Neural progenitor cell (in vitro differentiated cells): ENCODE results near the gene LKAAEAR1. TPM values are rescaled to one million over a fixed set of nuclear protein-coding genes. Genes with fewer than 3 reads are reported as not detected.
"Not testable (repeated sequence)": the region's sequence is repeated elsewhere in the genome, so short reads cannot be mapped to it uniquely, and the experiment has no call there.

Experiments used
- DNase-seq: peaks from one replicate; pipeline ENCODE4 v3.0.0-alpha.2; 2016; ENCODE audit warnings: low spot score
- H2AFZ ChIP-seq: fragments of 200-600 bp; sonication (generic); replicated peaks from 2 replicates; pipeline ENCODE4 v1.6.1; 2016; ENCODE audit warnings: antibody characterized with exemption
- H3F3A ChIP-seq: fragments of 200-600 bp; sonication (generic); 2 replicates; pipeline ENCODE4 v1.6.1; 2016; ENCODE audit warnings: antibody characterized with exemption, low read depth
- H3K27ac ChIP-seq: fragments of 200-600 bp; sonication (generic); 2 replicates; pipeline ENCODE4 v1.5.1; 2016; ENCODE audit warnings: mild to moderate bottlenecking
- H3K27me3 ChIP-seq: fragments of 200-600 bp; sonication (generic); 2 replicates; pipeline ENCODE4 v1.6.1; 2016; ENCODE audit warnings: mild to moderate bottlenecking, moderate library complexity
- H3K36me3 ChIP-seq: fragments of 200-600 bp; sonication (generic); 2 replicates; pipeline ENCODE4 v1.5.1; 2016
- H3K4me1 ChIP-seq: fragments of 200-600 bp; sonication (generic); 2 replicates; pipeline ENCODE4 v1.6.1; 2016; ENCODE audit warnings: mixed run types
- H3K4me2 ChIP-seq: fragments of 200-600 bp; sonication (generic); 2 replicates; pipeline ENCODE4 v1.6.1; 2016
- H3K4me3 ChIP-seq: fragments of 200-600 bp; sonication (generic); 2 replicates; pipeline ENCODE4 v1.5.1; 2016
- H3K79me2 ChIP-seq: fragments of 200-600 bp; sonication (generic); 2 replicates; pipeline ENCODE4 v1.6.1; 2016; ENCODE audit warnings: low read depth
- H3K9ac ChIP-seq: fragments of 200-600 bp; sonication (generic); 2 replicates; pipeline ENCODE4 v1.6.1; 2016
- H3K9me3 ChIP-seq: fragments of 200-600 bp; sonication (generic); 2 replicates; pipeline ENCODE4 v1.5.1; 2016; ENCODE audit warnings: low read depth
- H4K20me1 ChIP-seq: fragments of 200-600 bp; sonication (generic); 2 replicates; pipeline ENCODE4 v1.6.1; 2016; ENCODE audit warnings: low read depth
- H3K27ac Mint-ChIP-seq: 3 replicates; pipeline ENCODE4 v1.8.0; 2021; ENCODE audit warnings: mixed read lengths
- H3K27me3 Mint-ChIP-seq: 2 replicates; pipeline ENCODE4 v1.8.0; 2022; ENCODE audit warnings: low read depth, mild to moderate bottlenecking, inconsistent platforms, moderate library complexity, mixed read lengths; ENCODE audit not compliant: insufficient read depth
- H3K36me3 Mint-ChIP-seq: 3 replicates; pipeline ENCODE4 v1.8.0; 2021; ENCODE audit warnings: mixed read lengths
- H3K4me1 Mint-ChIP-seq: 3 replicates; pipeline ENCODE4 v1.8.0; 2021; ENCODE audit warnings: mixed read lengths
- H3K4me3 Mint-ChIP-seq: 3 replicates; pipeline ENCODE4 v1.8.0; 2021; ENCODE audit warnings: mild to moderate bottlenecking, moderate library complexity, mixed read lengths
- H3K9me3 Mint-ChIP-seq: 3 replicates; pipeline ENCODE4 v1.8.0; 2020; ENCODE audit warnings: mixed read lengths
- EZH2 ChIP-seq: fragments of 200-600 bp; sonication (generic); IDR thresholded peaks from 2 replicates; pipeline ENCODE4 v1.6.1; 2017; ENCODE audit warnings: antibody characterized with exemption, mild to moderate bottlenecking, moderate library complexity
- EZH2phosphoT487 ChIP-seq: fragments of 200-600 bp; sonication (generic); IDR thresholded peaks from 2 replicates; pipeline ENCODE4 v1.6.1; 2017; ENCODE audit warnings: antibody characterized with exemption
- total RNA-seq: library from RNA; depleted of rRNA; stranded (reverse); fragments of >200 nt; gene quantifications from 2 replicates; pipeline ENCODE4 v1.2.3, GENCODE V29; 2015; ENCODE audit warnings: low replicate concordance
- TF ChIP-seq, protein P1 (sequence below): fragments of 200-600 bp; sonication (generic); IDR thresholded peaks from 2 replicates; pipeline ENCODE4 v1.5.1; 2017; ENCODE audit warnings: antibody characterized with exemption, mild to moderate bottlenecking

The LKAAEAR1 gene
- total RNA-seq, 1 donor from 2014 or later = not detected

DNA sequence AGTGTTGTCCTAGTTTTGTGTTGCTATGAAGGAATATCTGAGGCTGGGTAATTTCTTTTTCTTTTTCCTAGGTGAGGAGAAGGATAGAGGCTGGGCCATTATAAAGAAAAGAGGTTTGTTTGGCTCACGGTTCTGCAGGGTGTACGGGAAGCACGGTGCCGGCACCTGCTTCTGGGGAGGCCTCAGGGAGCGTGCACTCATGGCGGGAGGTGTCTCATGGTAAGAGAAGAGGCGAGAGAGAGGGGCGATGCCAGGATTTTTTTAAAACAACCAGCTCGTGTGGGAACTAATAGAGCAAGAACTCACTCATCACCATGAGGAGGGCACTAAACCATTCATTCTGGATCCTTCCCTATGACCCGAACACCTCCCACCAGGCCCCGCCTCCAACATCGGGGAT lies 37.4 kb upstream of the LKAAEAR1 start:
- H2AFZ ChIP-seq = no peak overlapping the region
- no peaks in the 10 kb centered on the region for H3K36me3 Mint-ChIP-seq
- H3F3A ChIP-seq = peaks cover 6% of the 10 kb centered on the region
- no peak for TF ChIP-seq EZH2phosphoT487
- no peak for TF ChIP-seq EZH2
- TF ChIP-seq, protein P1, sequence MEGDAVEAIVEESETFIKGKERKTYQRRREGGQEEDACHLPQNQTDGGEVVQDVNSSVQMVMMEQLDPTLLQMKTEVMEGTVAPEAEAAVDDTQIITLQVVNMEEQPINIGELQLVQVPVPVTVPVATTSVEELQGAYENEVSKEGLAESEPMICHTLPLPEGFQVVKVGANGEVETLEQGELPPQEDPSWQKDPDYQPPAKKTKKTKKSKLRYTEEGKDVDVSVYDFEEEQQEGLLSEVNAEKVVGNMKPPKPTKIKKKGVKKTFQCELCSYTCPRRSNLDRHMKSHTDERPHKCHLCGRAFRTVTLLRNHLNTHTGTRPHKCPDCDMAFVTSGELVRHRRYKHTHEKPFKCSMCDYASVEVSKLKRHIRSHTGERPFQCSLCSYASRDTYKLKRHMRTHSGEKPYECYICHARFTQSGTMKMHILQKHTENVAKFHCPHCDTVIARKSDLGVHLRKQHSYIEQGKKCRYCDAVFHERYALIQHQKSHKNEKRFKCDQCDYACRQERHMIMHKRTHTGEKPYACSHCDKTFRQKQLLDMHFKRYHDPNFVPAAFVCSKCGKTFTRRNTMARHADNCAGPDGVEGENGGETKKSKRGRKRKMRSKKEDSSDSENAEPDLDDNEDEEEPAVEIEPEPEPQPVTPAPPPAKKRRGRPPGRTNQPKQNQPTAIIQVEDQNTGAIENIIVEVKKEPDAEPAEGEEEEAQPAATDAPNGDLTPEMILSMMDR = no peak
- no peaks in the 10 kb centered on the region for H3K79me2 ChIP-seq
- H3K9me3 Mint-ChIP-seq = peaks cover 6% of the 10 kb centered on the region
- no peak for DNase-seq
- no peaks in the 10 kb centered on the region for H3K36me3 ChIP-seq
- no peak overlapping the region for H3K4me3 Mint-ChIP-seq
- no peak overlapping the region for H3K27ac Mint-ChIP-seq
- no peak overlapping the region for H3K27ac ChIP-seq
- H3K4me1 ChIP-seq = no peaks in the 10 kb centered on the region
- H3K9ac ChIP-seq = no peak overlapping the region
- no peaks in the 10 kb centered on the region for H3K9me3 ChIP-seq
- peaks cover 19% of the 10 kb centered on the region for H3K27me3 Mint-ChIP-seq
- H3K4me1 Mint-ChIP-seq = peaks cover 5% of the 10 kb centered on the region
- H3K27me3 ChIP-seq = peaks cover 32% of the 10 kb centered on the region
- no peak overlapping the region for H3K4me3 ChIP-seq
- no peaks in the 10 kb centered on the region for H4K20me1 ChIP-seq
- H3K4me2 ChIP-seq = no peak overlapping the region

DNA sequence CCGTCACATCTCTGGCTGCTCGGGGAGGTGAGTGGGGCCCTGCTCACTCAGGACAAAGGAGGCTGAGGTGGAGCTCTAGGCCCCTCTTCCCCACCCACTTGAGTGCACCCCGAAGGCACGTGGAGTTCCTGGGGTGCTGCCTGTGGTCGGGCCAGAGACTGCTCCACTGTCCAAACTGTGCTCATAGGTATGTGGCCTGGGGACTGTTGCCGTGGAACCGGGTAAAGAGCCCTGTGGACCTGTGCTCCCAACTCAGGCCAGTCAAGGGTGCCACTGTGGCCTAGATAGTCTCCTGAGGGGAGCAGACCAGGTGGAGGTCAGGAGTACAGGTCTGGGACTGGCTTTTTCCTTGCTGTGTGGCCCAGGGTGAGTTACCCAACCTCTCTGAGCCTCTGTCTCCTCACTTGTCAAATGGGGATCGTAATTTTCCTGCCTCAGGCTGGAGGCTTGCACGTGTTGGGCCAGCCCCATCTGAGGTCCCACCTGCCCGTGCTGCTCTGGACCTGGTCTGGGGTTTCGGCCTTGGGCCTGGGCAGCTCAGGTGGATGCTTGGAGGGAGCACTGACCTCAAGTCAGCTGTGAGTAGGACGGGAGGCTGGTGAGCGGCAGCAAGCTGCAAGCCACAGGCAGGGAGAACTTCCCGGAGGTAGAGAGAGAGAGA lies 35.6 kb upstream of the LKAAEAR1 start:
- Histone ChIP-seq H3K9ac (no peak overlapping the region), H4K20me1 (no peaks in the 10 kb centered on the region), H3K4me3 (no peak overlapping the region), H3K79me2 (no peaks in the 10 kb centered on the region), H3K9me3 (no peaks in the 10 kb centered on the region), H3K36me3 (no peaks in the 10 kb centered on the region), H2AFZ (no peak overlapping the region), H3K4me1 (no peaks in the 10 kb centered on the region), H3K4me2 (no peak overlapping the region), H3F3A (no peaks in the 10 kb centered on the region), H3K27ac (no peak overlapping the region), H3K27me3 (peaks cover 32% of the 10 kb centered on the region)
- H3K9me3 Mint-ChIP-seq = peaks cover 6% of the 10 kb centered on the region
- H3K4me1 Mint-ChIP-seq = peaks cover 5% of the 10 kb centered on the region
- TF ChIP-seq EZH2 (no peak), EZH2phosphoT487 (no peak)
- DNase-seq = no peak
- no peak overlapping the region for H3K27ac Mint-ChIP-seq
- H3K4me3 Mint-ChIP-seq = no peak overlapping the region
- no peaks in the 10 kb centered on the region for H3K36me3 Mint-ChIP-seq
- H3K27me3 Mint-ChIP-seq = peaks cover 23% of the 10 kb centered on the region

DNA sequence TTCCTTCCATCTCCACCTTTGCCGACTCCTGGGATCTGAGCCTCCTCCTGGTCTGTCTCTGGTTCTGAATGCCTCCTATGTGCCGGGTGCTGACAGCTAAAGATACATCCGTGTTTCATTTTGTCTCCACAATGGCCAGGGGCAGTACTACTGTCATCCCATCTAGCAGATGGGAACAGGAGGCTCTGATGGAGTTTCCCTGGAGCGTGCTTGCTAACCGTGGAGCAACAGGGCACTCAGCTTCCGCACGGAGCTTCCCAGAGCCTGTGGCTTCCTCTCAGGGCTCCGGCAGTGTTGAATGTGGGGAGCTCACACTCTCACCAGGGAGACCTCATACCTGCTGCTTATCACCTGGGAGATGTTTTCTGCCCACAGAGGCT lies 35.1 kb upstream of the LKAAEAR1 start:
- no peaks in the 10 kb centered on the region for H3K36me3 ChIP-seq
- H3K4me1 ChIP-seq = no peaks in the 10 kb centered on the region
- no peak overlapping the region for H3K4me3 ChIP-seq
- peaks cover 5% of the 10 kb centered on the region for H3K4me1 Mint-ChIP-seq
- no peak overlapping the region for H2AFZ ChIP-seq
- no peak overlapping the region for H3K4me3 Mint-ChIP-seq
- H3K4me2 ChIP-seq = no peak overlapping the region
- no peak overlapping the region for H3K27ac Mint-ChIP-seq
- DNase-seq = no peak
- H3K36me3 Mint-ChIP-seq = no peaks in the 10 kb centered on the region
- H3K9ac ChIP-seq = no peak overlapping the region
- no peaks in the 10 kb centered on the region for H3F3A ChIP-seq
- H3K9me3 Mint-ChIP-seq = peaks cover 2% of the 10 kb centered on the region
- H3K9me3 ChIP-seq = no peaks in the 10 kb centered on the region
- H3K27ac ChIP-seq = no peak overlapping the region
- H3K79me2 ChIP-seq = no peaks in the 10 kb centered on the region
- H4K20me1 ChIP-seq = no peaks in the 10 kb centered on the region
- peaks cover 22% of the 10 kb centered on the region for H3K27me3 Mint-ChIP-seq
- H3K27me3 ChIP-seq = peaks cover 32% of the 10 kb centered on the region
- TF ChIP-seq, protein P1 = no peak
- no peak for TF ChIP-seq EZH2
- TF ChIP-seq EZH2phosphoT487 = no peak

DNA sequence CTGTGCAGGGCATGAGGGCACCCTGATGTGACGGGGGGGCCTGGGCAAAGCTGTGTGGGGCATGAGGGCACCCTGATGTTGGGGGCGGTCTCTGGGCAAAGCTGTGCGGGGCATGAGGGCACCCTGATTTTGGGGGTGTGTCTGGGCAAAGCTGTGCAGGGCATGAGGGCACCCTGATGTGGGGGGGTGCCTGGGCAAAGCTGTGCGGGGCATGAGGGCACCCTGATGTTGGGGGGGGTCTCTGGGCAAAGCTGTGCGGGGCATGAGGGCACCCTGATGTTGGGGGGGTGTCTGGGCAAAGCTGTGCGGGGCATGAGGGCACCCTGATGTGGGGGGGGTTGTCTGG lies 33.2 kb upstream of the LKAAEAR1 start:
- H3K9me3 ChIP-seq, H3K27ac ChIP-seq, H3K4me1 ChIP-seq, H3F3A ChIP-seq, H3K4me1 Mint-ChIP-seq, H3K9me3 Mint-ChIP-seq, H4K20me1 ChIP-seq, H2AFZ ChIP-seq, H3K79me2 ChIP-seq, H3K4me2 ChIP-seq, H3K27ac Mint-ChIP-seq, H3K9ac ChIP-seq, H3K4me3 ChIP-seq, H3K36me3 ChIP-seq, H3K4me3 Mint-ChIP-seq, H3K36me3 Mint-ChIP-seq, DNase-seq: not testable (repeated sequence)
- H3K27me3 Mint-ChIP-seq = peaks cover 24% of the 10 kb centered on the region
- peaks cover 19% of the 10 kb centered on the region for H3K27me3 ChIP-seq
